ENCODE results near the gene SNAPC4.

The SNAPC4 gene

GRCh38 chr9:136434580-136435169 is 34.7 kb upstream of the SNAPC4 start:
- Mint-ChIP-seq H3K4me3 (no peak overlapping the region), H3K27ac (no peak overlapping the region), H3K36me3 (ENCODE audit: low read depth) (peaks cover 14% of the 10 kb centered on the region), H3K27me3 (ENCODE audit: low read depth, poor library complexity) (no peaks in the 10 kb centered on the region), H3K4me1 (peaks cover 29% of the 10 kb centered on the region), H3K9me3 (no peaks in the 10 kb centered on the region)
- no peak for TF ChIP-seq CTCF (IDR thresholded peaks at IDR 0.05)
- DNase-seq: no peak

- no peaks in the 10 kb centered on the region for H3K9me3 Mint-ChIP-seq
These were observed 34.0 kb upstream of the SNAPC4 start for GRCh38 chr9:136433849-136434579.

GRCh38 chr9:136433043-136433715 is 33.2 kb upstream of the SNAPC4 start:
- H3K27me3 Mint-ChIP-seq (ENCODE audit: low read depth, poor library complexity): no peaks in the 10 kb centered on the region
- H3K9me3 Mint-ChIP-seq: no peaks in the 10 kb centered on the region
- H3K4me1 Mint-ChIP-seq: peaks cover 26% of the 10 kb centered on the region
- H3K4me3 Mint-ChIP-seq: no peak overlapping the region
- H3K36me3 Mint-ChIP-seq (ENCODE audit: low read depth): peaks cover 19% of the 10 kb centered on the region
- H3K27ac Mint-ChIP-seq: no peak overlapping the region
- no peak for TF ChIP-seq CTCF (IDR thresholded peaks at IDR 0.05)
- DNase-seq: no peak

More at GRCh38 chr9:136433849-136434579, 34.0 kb upstream of the SNAPC4 start:
- Mint-ChIP-seq H3K27ac (no peak overlapping the region), H3K4me3 (no peak overlapping the region), H3K4me1 (peaks cover 29% of the 10 kb centered on the region), H3K27me3 (ENCODE audit: low read depth, poor library complexity) (no peaks in the 10 kb centered on the region), H3K36me3 (ENCODE audit: low read depth) (peaks cover 14% of the 10 kb centered on the region)
- DNase-seq: no peak
- no peak for TF ChIP-seq CTCF (IDR thresholded peaks at IDR 0.05)

- DNase-seq: no peak
These were observed 32.6 kb upstream of the SNAPC4 start for GRCh38 chr9:136432591-136432990.

GRCh38 chr9:136431782-136432350 is 31.9 kb upstream of the SNAPC4 start:
- H3K4me3 Mint-ChIP-seq: no peak overlapping the region
- no peak for DNase-seq
- peaks cover 21% of the 10 kb centered on the region for H3K36me3 Mint-ChIP-seq (ENCODE audit: low read depth)
- H3K27me3 Mint-ChIP-seq (ENCODE audit: low read depth, poor library complexity): peaks cover under 1% of the 10 kb centered on the region
- H3K9me3 Mint-ChIP-seq: no peaks in the 10 kb centered on the region
- H3K4me1 Mint-ChIP-seq: peaks cover 13% of the 10 kb centered on the region
- no peak overlapping the region for H3K27ac Mint-ChIP-seq
- no peak for TF ChIP-seq CTCF (IDR thresholded peaks at IDR 0.05)

More at GRCh38 chr9:136432591-136432990, 32.6 kb upstream of the SNAPC4 start:
- Mint-ChIP-seq H3K4me1 (peaks cover 20% of the 10 kb centered on the region), H3K27me3 (ENCODE audit: low read depth, poor library complexity) (no peaks in the 10 kb centered on the region), H3K36me3 (ENCODE audit: low read depth) (peaks cover 19% of the 10 kb centered on the region), H3K27ac (no peak overlapping the region), H3K9me3 (no peaks in the 10 kb centered on the region), H3K4me3 (no peak overlapping the region)
- no peak for TF ChIP-seq CTCF (IDR thresholded peaks at IDR 0.05)
